Right hindlimb (tissue), 1 donor: ENCODE measurements around the gene USF1.
"Not testable (repeated sequence)": the region's sequence is repeated elsewhere in the genome, so short reads cannot be mapped to it uniquely, and the experiment has no call there.

Experiments used
- DNase-seq: peaks from one replicate; pipeline ENCODE4 v3.0.0-alpha.2; 2018

Gene USF1

DNA sequence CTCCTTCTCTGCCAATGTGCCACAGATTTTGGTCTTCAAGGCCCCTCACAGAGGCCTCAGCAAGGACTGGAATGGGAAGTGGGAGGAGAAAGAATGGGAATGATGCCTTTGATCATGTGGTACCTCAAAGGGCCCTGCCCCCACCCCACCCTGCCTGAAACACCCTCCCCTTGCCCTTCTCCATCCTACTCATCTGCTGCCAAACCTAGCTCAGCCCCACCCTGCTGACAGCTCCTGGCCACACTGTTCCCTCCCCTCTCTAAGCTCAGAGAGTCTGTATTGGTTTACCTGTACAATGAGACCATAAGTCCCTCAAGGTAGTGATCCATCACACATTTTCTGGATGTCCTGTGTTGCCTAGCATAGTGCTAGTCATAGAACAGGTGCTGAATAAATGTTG is 30.6 kb upstream of the USF1 start:
- DNase-seq: no peak

DNA sequence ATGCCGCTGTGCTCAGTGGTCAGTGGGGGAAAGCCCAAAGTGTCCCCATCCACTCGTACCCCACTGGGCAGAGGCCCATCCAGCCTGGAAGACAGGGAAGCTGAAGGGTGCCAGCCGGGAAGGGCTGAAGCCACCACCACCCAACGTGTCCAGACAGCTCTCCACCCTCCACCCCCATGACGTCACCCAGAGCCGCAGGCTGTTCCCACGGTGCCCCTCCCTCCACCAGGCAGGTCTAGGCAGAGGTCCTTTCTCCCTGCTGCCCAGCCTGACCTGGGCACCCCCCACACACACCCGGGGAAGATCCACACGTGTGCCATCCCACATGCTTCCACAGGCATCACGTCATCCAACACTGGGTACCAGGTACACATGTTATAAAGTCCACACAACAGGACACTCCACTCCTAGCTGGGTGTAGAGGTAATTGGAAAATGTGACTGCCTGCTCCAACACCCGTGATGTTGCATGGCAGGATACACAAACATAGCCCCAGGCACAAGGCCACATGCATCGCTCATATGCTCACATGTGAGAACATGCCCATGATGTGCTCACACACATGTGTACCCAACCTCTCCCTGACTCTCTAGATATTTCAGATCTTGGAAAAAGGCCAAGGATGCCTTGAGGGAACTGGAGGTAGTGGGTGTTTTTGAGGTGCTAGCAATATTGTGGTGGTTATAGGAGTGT is 29.0 kb upstream of the USF1 start:
- DNase-seq: no peak

DNA sequence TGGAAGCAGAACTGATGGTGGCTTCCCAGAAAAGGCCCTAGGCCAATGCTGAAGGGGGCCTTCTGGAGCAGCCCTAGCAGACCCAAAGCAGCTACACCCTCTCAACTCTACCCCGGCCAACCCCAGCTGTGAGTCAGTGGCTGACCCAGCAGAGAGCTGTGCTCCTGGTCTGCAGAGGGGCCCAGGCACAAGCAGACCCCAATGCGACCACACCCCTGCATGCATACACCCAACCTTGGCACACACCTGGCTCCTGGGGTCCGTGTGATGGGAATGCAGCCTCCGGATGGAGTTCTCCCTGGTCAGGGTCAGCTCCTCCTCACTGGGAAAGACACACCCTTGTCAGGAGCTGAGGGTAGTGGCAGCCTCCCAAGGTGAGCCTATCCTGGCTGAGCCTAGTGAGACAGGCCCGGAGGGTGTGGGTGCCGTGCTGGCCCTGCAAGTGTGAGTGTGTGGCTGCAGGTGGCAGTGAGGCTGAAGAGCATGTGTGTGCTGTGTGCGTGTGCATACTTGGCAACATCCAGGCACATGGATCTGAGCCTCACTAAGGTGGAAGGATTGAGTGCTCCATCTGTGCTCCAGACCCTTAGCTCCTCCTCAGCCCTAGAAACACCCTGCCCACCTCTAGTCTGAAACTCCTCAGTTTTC is 27.8 kb upstream of the USF1 start:
- no peak for DNase-seq

DNA sequence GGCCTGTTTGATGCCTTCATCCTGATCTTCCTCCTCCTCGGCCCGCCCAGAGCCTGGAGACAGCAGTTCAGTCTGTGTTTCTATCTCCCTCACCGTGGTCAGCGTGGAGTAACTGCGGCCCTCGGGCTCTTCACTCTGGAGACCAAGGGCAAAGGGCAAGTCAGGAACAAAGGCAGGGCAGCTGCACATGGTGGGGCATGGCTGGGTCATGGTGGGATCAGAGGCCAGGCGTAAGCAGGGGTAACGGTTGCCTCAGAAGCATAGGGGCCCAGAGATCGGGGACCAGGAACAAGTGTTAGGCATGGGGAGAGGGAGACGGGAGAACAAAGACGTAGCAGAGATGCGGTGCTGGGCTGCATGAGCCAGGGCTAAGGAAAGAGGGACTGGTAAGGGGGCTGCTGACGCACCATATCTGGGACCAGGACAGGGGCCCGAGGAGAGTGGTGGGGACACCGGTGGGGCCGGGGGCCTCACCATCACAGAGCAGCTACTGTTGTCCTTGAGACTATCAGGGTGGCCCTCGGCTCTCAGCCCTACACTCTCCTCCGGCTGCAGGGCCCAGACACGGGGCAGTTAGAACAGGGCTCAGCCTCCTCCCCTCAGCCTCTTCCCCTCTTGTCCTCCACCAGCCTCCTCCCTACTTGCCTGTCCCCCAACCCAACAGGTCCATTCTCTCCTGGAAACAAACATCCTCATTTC is 27.1 kb upstream of the USF1 start:
- no peak for DNase-seq

DNA sequence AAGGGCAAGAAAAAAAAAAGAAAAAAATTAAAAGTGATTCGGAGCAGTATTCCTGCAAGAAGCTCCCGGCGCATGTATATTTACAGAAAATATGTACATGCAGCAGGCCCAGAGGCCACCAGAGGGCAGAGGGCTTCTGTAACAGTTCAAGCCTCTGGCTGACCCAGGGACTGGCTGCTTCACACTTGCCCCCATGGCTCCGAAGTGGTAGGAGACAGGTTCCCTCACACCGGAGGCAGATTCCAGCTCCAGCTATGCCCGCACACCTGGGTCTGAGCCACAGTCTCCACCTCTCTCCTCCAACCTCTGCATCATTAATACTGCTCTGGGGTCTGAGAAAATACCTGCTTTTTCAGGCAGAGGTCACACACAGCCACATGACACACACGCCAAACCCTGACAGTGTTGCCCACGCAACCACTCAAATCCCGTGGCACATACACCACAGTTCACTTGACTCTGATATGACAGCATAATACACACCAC is 26.2 kb upstream of the USF1 start:
- DNase-seq: peak; percentile 35

DNA sequence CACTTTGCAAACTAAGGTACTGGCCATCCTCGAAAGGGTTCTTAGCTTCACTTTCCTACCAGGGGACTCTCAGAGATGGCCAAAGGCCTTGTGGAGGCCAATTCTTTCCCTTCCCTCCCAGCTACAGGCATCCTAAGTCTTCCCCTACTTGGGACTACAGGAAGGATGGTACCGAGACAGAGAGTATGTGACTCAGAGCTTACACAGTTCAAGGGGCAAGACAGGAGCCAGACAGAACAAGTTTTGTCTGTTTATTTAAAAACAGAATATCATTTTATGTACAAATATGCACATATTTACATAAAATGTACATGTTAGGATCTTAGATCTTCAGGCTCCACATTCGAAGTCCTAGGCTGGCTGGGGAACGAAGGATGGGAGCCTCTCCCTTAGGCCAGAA is 25.0 kb upstream of the USF1 start:
- no peak for DNase-seq

DNA sequence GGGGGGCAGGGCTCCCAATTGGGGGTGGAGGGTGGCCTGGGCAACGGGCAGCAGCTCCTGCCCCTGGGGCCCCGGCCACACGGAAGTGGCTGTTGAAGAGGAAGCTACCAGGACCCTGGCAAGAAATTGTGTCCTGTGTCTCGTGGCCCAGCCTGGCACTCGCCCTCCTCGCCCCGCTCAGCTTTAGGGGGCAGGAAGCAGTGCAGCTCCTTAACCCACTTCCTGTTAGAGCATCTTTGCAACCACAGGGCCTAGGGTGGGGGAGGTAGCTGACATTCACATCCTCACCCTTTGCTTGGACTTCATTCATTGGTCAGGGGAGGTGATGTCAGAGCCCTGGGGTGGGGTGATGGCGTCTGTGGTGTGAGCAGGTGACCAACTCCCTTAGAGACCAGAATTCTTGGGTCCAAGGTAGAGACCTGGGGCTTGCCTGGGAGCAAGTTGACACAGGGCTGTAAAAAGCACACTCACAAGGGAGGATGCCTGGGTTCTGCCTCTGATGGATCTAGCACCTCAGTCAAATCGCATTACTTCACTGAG is 24.0 kb upstream of the USF1 start, which contains the start of gene ARHGAP30:
TSS of gene ARHGAP30 (minus strand) at position 161 of the 540 bp plus-strand sequence. CDS start 267 bp downstream, outside the sequence.
- peak; percentile 41 for DNase-seq

DNA sequence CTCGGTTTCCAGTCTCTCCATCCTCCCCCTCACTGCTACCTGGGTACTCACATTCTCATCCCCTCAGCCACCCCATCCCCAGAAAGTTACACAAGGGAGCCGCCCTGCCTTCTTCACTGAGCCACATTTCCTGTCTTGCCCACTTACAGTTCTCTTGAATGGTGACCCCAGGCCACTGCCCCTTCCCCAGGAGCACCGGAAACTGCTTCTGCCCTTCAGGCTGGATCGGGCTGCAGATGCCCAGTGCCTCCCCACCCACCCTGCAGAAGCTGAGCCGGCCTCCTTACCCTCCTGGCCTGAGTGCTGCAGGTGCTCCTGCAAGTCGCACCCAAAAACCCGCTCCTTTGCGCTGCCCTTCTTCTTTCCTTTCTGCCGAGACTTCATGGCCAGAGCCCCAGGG is 23.5 kb upstream of the USF1 start:
- DNase-seq: no peak

DNA sequence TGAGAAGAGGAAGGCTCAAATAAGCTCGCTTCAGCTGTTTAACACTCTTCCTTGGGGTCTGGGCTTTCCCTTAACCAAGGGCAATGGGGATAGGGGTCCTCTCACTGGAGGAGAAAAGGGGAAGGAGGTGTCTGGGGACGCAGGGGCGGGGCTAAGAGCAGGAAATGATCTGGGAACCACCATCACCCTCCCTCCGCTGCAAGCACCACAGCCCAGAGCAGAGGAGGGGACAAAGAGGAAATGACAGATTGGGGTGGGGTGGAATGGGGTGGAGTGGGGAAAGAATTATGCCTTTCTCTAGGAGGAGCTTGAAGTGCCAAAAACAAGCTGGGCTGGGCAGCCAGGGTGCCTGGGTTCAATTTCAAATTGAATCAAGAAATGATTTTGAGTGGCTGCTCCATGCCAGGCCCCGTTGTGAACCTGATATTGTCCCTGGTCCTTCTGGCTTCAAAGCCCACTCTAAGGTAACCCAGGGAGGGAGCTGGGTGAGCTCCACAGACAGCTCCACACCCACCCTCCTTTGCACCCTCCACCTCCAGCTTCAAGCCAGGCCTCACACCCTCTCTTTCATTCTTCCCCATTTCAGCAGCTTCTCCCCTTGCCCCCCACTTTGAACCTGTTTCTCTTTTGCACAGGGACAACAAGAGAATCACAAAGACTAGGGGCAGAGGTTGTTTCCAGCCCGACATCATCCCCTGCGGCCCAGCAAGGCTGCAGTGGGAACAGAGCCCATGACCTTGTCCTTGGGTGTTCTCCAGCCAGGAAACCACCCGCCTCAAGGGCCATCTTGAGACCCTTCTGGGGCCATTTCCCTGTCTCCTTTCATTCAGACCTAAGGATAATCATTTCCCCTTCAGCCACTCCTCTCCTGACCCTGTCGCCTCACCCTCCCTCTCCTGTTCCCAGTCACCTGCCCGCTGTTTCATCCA is 22.8 kb upstream of the USF1 start:
- peak; percentile 34 for DNase-seq

DNA sequence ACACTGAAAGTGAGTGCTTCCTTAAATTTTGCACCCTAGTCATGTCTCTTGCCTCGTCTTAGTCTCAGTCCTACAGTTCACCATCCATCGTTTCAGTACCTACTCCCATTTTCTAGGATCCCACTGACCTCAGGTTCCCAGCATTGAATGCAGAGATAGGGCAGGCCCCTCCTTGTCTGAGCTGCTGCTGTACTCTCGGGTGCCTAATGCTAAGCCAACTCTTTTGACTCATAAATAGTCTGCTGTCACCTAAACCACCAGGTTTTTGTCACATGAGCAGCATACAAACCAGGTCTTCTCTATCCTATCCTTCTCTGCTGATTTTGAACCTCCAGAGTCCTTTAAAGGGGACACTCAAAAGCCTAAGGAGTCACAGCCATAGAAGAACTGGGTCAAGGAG is 20.9 kb upstream of the USF1 start:
- no peak for DNase-seq

DNA sequence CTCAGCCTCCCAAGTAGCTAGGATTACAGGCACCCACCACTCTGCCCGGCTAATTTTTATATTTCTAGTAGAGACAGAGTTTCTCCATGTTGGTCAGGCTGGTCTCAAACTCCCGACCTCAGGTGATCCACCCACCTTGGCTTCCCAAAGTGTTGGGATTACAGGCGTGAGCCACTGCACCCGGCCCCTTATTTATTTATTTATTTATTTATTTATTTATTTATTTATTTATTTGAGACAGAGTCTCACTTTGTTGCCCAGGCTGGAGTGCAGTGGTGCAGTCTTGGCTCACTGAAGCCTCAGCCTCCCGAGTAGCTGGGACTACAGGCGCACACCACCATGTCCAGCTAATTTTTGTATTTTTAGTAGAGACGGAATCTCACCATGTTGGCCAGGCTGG is 19.9 kb upstream of the USF1 start:
- not testable (repeated sequence) for DNase-seq

DNA sequence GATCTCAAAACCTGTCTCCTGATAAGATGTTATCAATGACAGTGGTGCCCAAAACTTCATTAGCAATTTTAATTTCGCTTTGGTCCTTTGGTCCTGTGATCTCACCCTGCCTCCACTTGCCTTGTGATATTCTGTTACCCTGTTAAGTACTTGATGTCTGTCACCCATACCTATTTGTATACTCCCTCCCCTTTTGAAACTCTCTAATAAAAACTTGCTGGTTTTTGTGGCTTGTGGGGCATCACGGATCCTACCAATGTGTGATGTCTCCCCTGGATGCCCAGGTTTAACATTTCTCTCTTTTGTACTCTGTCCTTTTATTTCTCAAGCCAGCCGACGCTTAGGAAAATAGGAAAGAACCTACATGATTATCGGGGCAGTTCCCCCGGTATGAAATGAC is 18.2 kb upstream of the USF1 start:
- not testable (repeated sequence) for DNase-seq

DNA sequence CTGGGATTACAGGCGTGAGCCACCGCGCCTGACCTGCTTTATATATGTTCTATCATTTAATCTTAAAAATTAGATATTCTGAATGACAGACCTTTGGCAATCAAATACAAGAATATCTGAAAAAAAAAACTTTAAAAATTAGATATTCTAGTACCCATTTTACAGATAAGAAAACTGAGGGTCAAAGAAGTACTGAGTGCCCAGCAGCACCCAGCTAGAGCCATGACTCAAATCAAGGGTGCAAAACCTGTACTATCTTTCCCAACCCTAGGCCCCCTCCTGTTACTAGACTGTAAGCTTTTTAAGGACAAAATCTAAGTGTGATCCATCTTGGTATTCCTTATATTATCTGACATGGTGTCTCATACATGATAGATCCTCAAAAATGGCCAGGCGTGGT is 15.6 kb upstream of the USF1 start:
- no peak for DNase-seq

DNA sequence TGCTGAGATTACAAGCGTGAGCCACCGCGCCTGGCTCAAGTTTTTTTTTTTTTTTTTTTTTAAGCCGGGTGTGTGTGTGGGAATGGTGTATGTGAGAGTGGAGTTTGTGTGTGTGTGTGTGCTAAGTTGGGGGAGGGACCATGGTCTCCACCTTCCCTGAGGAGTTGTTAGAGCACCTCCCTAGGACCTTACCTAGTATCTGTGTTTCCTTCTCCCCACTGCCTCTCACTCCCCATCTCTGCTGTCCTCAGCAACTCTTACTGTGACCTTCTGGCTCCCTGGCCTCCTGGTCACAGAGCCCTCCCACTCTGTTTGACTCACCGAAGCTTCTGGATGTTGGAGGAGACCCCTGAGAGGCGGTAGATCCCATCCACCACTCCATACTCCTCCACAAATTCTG is 13.5 kb upstream of the USF1 start:
- no peak for DNase-seq

DNA sequence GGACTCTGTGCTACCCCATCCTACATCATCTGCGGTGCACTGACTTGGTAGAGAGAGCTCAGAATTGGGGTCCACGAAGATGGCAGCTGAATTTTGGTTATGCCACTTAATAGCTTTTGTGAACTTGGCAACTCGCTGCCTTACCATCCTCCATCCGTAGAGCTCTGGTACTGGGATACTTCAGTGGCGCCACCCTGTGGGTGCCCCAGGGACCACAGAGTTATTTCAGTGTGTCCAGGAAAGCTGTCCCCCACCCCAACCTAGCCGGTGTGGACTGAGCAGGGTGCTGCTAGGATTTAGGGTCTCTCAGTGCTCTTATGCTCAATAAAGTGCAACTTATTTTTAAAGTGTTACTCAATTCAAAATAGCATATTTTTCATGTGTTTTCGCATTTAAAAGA is 9.0 kb upstream of the USF1 start:
- DNase-seq: no peak

DNA sequence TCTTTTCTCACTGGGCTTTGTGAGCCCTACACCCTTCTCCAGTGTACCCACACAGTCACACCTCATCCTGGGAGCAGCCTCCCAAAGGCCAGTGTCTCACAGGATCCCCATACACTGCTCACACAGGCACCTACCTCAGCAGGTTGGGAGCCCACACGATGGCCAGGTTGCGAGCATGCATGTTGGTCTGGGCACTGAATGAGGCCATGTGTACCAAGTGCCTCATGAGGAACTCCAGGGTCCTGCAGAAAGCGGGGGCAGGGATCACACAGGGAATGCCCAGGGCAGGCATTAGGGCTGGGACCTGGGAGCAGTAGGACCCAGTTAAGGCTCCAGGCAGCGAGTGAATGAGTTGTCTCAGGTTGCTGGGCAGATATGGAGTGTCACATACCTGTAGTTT is 8.5 kb upstream of the USF1 start:
- no peak for DNase-seq

DNA sequence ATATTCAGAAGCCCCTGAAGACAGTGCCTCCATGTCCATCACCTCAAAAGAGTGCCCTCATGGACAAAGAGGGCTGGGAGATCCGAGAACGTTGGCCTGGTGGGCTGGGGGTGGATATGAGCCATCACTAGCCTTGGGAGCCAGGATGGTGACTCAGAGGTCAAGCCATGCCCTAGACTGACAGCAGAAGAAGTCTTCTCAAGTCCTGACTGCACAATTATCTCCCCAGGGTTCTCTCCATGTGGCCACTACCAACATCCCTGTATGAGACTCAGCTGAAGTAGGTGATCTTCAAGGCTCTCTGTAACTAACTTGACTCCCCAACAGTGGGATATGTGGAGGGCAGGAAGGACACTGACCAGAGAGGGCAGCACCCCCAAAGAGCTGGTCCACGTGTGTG is 7.1 kb upstream of the USF1 start:
- no peak for DNase-seq

DNA sequence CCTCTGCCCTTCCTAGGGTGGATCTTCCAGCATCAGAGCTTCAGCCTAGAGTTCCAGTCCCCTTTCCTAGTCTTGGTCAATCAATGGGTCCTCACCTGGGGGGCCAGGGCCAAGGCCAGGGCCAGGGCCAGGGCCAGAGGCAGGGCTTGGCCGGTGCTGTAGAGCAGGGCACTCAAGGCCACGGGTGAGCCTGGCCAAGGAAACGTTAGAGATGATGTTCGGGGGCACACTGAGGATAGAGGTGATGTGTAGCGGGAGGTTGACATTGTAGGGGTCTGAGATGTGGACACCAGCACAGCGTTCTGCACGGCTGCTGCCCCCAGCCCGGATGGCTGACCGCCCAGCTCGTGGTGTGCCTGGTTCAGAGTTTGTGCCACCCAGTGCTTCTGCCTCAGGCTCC is 5.4 kb upstream of the USF1 start:
- no peak for DNase-seq

DNA sequence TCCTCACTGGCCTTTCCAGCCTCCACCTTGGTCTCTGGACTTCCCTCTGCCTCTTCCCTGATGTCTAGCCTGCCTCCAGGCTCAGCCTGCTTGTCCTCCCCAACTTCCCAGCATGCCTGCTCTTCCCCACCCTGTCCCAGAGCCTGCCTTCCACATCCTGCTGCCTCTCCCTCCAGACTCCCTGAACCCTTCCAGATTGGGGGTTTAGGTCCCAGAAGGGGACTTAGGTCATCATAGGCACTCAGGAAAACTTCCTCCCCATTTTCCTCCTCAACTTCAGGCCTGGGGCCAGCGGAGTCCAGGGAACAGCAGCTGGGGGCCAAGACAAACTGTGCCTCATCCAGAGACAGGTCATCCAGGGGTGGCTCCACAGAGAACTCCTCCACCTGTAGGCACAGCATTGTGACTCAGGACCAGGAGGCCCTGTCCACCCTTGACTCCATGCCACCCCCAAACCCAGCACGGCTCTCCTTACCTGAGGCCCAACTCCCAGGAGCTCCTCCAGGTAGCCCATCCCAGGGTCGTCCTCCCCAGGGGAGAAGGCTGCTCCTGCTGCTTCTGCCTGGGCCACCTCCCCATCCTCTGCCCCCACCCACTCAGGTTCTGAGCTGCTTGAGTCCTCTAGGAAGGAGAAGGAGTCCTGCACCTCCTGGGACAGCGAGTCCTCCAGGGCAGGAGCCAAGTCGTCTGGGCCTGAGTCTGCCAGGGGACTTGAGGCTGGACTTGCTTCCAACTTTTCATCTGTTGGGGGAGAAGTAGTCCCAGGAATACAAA is 3.4 kb upstream of the USF1 start:
- no peak for DNase-seq

DNA sequence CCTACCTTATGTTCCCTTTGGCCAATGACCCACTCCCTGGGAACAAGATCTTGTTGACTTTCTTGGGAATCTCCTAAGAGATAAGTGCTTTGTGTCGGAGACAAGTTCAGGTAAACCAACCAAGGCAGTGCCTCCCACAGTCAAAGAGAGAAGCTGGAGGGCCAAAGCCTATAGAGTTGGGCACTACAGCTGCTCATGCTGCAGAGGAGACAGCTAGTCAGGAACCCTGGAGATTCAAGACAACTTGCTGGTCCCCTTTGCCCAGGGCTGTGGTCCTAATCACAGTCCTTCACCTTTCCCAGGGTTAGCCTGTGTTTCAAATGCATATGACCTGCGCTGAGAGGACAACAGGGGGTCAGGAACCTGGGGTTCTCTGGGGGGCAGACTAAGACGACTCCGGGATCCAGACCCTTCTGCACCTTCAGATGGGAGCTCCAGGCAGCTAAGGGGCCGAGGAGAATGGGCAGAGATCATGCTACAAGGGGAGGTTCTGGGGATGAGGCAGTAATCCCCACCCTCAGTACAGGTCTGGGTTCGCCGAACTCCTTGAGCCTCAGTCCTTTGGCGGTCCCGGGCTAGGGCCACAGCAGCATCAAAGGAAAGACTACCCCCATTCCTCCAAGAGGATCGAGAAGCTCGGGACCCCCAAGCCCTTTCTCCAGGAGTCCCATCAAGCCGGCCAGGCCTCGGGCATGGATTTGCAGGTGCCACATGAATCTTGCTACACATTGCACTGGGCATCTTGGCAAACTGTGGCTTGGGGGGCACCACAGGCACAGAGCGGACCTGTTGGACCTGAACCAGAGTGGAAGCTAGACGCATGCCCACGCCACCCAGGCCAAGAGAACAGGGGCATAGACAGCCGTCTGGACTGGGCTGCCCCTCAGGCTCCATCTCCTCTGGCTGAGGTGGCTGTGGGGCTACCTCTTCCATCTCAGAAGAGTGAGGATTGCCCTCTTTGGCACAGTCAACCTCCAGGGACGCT is 2.0 kb upstream of the USF1 start:
- no peak for DNase-seq
